Endothelial cell of umbilical vein (primary cell): ENCODE measurements around the gene P3H2.

Experiments used
- CTCF ChIP-seq, 2 donors: IDR thresholded peaks; 1 replicate in 1 of 2; 2 replicates in 1 of 2; pipeline ENCODE4 v1.5.1; 2011; ENCODE audit warnings: low read length in 2 of 2, mild to moderate bottlenecking in 2 of 2, moderate library complexity in 2 of 2, control low read depth in 1 of 2, inconsistent platforms in 1 of 2, low read depth in 1 of 2; ENCODE audit not compliant: insufficient read depth in 1 of 2; ENCODE audit errors: extremely low read depth in 1 of 2
- EZH2 ChIP-seq: IDR thresholded peaks from 2 replicates; pipeline ENCODE4 v1.6.1; 2012; ENCODE audit warnings: borderline replicate concordance, low read depth, mild to moderate bottlenecking, moderate library complexity, low read length, inconsistent platforms; ENCODE audit not compliant: severe bottlenecking
- FOS ChIP-seq: IDR thresholded peaks from 2 replicates; pipeline ENCODE4 v1.6.1; 2011; ENCODE audit warnings: mild to moderate bottlenecking, low read length, moderate library complexity, borderline replicate concordance; ENCODE audit not compliant: insufficient read depth
- GATA2 ChIP-seq: IDR thresholded peaks from 2 replicates; pipeline ENCODE4 v1.7.0; 2011; ENCODE audit warnings: low read depth, mild to moderate bottlenecking, moderate library complexity, mixed read lengths, low read length; ENCODE audit not compliant: insufficient read length, insufficient read depth
- JUN ChIP-seq: IDR thresholded peaks from 2 replicates; pipeline ENCODE4 v1.6.1; 2011; ENCODE audit warnings: borderline replicate concordance, low read depth; ENCODE audit not compliant: insufficient read length, insufficient read depth
- MYC ChIP-seq: IDR thresholded peaks from one replicate; pipeline ENCODE4 v1.6.1; 2011; ENCODE audit warnings: mild to moderate bottlenecking, low read depth, low read length
- POLR2A ChIP-seq: IDR thresholded peaks from 2 replicates; pipeline ENCODE4 v1.6.1; 2012; ENCODE audit warnings: low read depth, mild to moderate bottlenecking, control low read depth, low read length
- POLR2AphosphoS5 ChIP-seq: IDR thresholded peaks from 2 replicates; pipeline ENCODE4 v1.6.1; 2012; ENCODE audit warnings: low read depth, mild to moderate bottlenecking, control low read depth, low read length, moderate library complexity; ENCODE audit not compliant: insufficient read depth
- TF ChIP-seq, protein P1 (sequence below): IDR thresholded peaks from 2 replicates; pipeline ENCODE4 v1.6.1; 2011; ENCODE audit not compliant: insufficient read depth, insufficient read length

DNA sequence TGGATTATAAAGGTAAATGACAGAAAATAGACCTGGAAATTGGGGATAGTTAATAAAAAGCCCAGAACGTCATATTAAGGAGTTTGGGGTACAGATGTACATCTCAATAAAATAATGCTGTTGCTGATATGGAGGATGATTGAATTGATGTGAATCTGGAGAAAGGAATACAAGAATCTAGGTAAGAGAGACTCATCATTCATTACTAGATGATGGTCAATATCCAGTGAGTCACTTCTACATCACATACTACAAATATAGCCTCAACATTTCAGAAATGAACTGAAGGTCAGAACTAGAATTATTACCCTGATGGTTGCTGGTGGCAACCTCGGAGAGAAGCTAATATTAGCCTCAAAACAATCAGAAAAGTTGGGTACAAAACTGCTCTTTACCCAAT, 37.6 kb upstream of the P3H2 start:
- TF ChIP-seq CTCF (IDR thresholded peaks at IDR 0.05; ENCODE audit: extremely low read depth in 1 of 2, insufficient read depth in 1 of 2, low read depth in 1 of 2, low read length in 2 of 2) (no peak), POLR2AphosphoS5 (no peak), POLR2A (no peak), MYC (no peak), GATA2 (no peak), EZH2 (no peak), JUN (no peak), FOS (no peak)
- TF ChIP-seq, protein P1, sequence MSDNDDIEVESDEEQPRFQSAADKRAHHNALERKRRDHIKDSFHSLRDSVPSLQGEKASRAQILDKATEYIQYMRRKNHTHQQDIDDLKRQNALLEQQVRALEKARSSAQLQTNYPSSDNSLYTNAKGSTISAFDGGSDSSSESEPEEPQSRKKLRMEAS: no peak
